ENCODE results near the gene EFHC2.
A peak's percentile ranks its signal among the peaks of the same experiment; 100 is the strongest.
"Not testable (repeated sequence)": the region's sequence is repeated elsewhere in the genome, so short reads cannot be mapped to it uniquely, and the experiment has no call there.

The EFHC2 gene

GRCh38 chrX:44244008-44244407 is 99.5 kb downstream of the EFHC2 start:
- no peak overlapping the region for H3K4me3 ChIP-seq (ENCODE audit: low read length)
- DNase-seq (ENCODE audit: low read depth, low spot score) = peak; percentile 28

- no peak for DNase-seq (ENCODE audit: low read depth, low spot score)
- H3K4me3 ChIP-seq (ENCODE audit: low read length) = no peak overlapping the region
These were observed 101.9 kb downstream of the EFHC2 start for GRCh38 chrX:44241546-44241945.

GRCh38 chrX:44240036-44240435 is 103.4 kb downstream of the EFHC2 start:
- DNase-seq (ENCODE audit: low read depth, low spot score) = no peak
- H3K4me3 ChIP-seq (ENCODE audit: low read length) = no peak overlapping the region

GRCh38 chrX:44239036-44239435 is 104.4 kb downstream of the EFHC2 start:
- no peak overlapping the region for H3K4me3 ChIP-seq (ENCODE audit: low read length)
- DNase-seq (ENCODE audit: low read depth, low spot score) = no peak

GRCh38 chrX:44235534-44235933 is 107.9 kb downstream of the EFHC2 start:
- no peak overlapping the region for H3K4me3 ChIP-seq (ENCODE audit: low read length)
- DNase-seq (ENCODE audit: low read depth, low spot score) = no peak

GRCh38 chrX:44234541-44234940 is 108.9 kb downstream of the EFHC2 start:
- no peak overlapping the region for H3K4me3 ChIP-seq (ENCODE audit: low read length)
- DNase-seq (ENCODE audit: low read depth, low spot score) = no peak

GRCh38 chrX:44234116-44234515 is 109.4 kb downstream of the EFHC2 start:
- DNase-seq (ENCODE audit: low read depth, low spot score) = no peak
- H3K4me3 ChIP-seq (ENCODE audit: low read length) = no peak overlapping the region

GRCh38 chrX:44232081-44232480 is 111.4 kb downstream of the EFHC2 start:
- no peak for DNase-seq (ENCODE audit: low read depth, low spot score)
- no peak overlapping the region for H3K4me3 ChIP-seq (ENCODE audit: low read length)

- DNase-seq (ENCODE audit: low read depth, low spot score) = no peak
- no peak overlapping the region for H3K4me3 ChIP-seq (ENCODE audit: low read length)
These were observed 114.9 kb downstream of the EFHC2 start for GRCh38 chrX:44228621-44229020.

- no peak for DNase-seq (ENCODE audit: low read depth, low spot score)
- no peak overlapping the region for H3K4me3 ChIP-seq (ENCODE audit: low read length)
These were observed 115.5 kb downstream of the EFHC2 start for GRCh38 chrX:44227991-44228390.

- H3K4me3 ChIP-seq (ENCODE audit: low read length) = no peak overlapping the region
- DNase-seq (ENCODE audit: low read depth, low spot score) = no peak
These were observed 117.8 kb downstream of the EFHC2 start for GRCh38 chrX:44225667-44226066.

GRCh38 chrX:44224760-44225159 is 118.7 kb downstream of the EFHC2 start:
- no peak overlapping the region for H3K4me3 ChIP-seq (ENCODE audit: low read length)
- no peak for DNase-seq (ENCODE audit: low read depth, low spot score)

- no peak for DNase-seq (ENCODE audit: low read depth, low spot score)
- H3K4me3 ChIP-seq (ENCODE audit: low read length) = no peak overlapping the region
These were observed 120.3 kb downstream of the EFHC2 start for GRCh38 chrX:44223150-44223549.

GRCh38 chrX:44218465-44218864 is 125.0 kb downstream of the EFHC2 start:
- DNase-seq (ENCODE audit: low read depth, low spot score) = no peak

GRCh38 chrX:44216171-44216570 is 127.3 kb downstream of the EFHC2 start:
- H3K4me3 ChIP-seq (ENCODE audit: low read length) = no peak overlapping the region
- no peak for DNase-seq (ENCODE audit: low read depth, low spot score)

More at GRCh38 chrX:44218465-44218864, 125.0 kb downstream of the EFHC2 start:
- no peak overlapping the region for H3K4me3 ChIP-seq (ENCODE audit: low read length)

- H3K4me3 ChIP-seq (ENCODE audit: low read length) = no peak overlapping the region
- DNase-seq (ENCODE audit: low read depth, low spot score) = no peak
These were observed 139.7 kb downstream of the EFHC2 start for GRCh38 chrX:44203791-44204190.

GRCh38 chrX:44202596-44202995 is 140.9 kb downstream of the EFHC2 start:
- DNase-seq (ENCODE audit: low read depth, low spot score) = no peak
- H3K4me3 ChIP-seq (ENCODE audit: low read length) = no peak overlapping the region

- DNase-seq (ENCODE audit: low read depth, low spot score) = no peak
- H3K4me3 ChIP-seq (ENCODE audit: low read length) = no peak overlapping the region
These were observed 154.4 kb downstream of the EFHC2 start for GRCh38 chrX:44189116-44189515.

GRCh38 chrX:44187915-44188314 is 155.6 kb downstream of the EFHC2 start:
- not testable (repeated sequence) for H3K4me3 ChIP-seq (ENCODE audit: low read length); DNase-seq (ENCODE audit: low read depth, low spot score)

GRCh38 chrX:44183329-44183728 is 160.1 kb downstream of the EFHC2 start:
- DNase-seq (ENCODE audit: low read depth, low spot score) = no peak
- no peak overlapping the region for H3K4me3 ChIP-seq (ENCODE audit: low read length)

- H3K4me3 ChIP-seq (ENCODE audit: low read length) = no peak overlapping the region
- no peak for DNase-seq (ENCODE audit: low read depth, low spot score)
These were observed 165.0 kb downstream of the EFHC2 start for GRCh38 chrX:44178274-44179053.
